ENCODE results near the gene MAGI2. TPM values are rescaled to one million over a fixed set of nuclear protein-coding genes. Genes with fewer than 3 reads are reported as not detected.

The MAGI2 gene
- total RNA-seq, 1 experiment from 2014 or later: 0.22 TPM

DNA sequence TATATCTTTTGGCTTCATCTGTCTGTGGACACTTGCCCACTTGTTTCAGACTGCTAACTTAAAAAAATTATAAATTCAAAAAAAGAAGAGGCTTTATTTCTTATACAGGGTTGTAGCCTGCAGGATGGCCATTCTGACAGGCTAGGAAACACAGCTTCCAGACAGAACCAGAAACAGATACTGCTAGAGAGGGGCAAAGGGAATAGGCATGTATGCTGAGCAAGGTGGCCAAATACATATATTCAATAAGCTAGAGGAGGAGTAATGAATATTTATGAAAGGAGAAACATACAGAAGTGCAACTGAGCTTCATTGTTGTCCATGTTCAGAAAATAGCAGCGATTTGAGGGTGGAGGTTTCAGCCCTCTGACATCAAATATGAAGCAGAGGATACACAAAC, 22.0 kb upstream of the MAGI2 start:
- no peaks in the 10 kb centered on the region for H3K79me2 ChIP-seq (ENCODE audit: insufficient read depth, low read length)
- TF ChIP-seq ZFX (IDR thresholded peaks at IDR 0.05) (no peak), TCF7L2 (IDR thresholded peaks at IDR 0.05; ENCODE audit: borderline replicate concordance, extremely low read depth, insufficient read depth, insufficient read length) (no peak), RAD21 (IDR thresholded peaks at IDR 0.05; ENCODE audit: low read depth) (no peak), ELF1 (IDR thresholded peaks at IDR 0.05; ENCODE audit: borderline replicate concordance, low read depth) (no peak), EZH2 (IDR thresholded peaks at IDR 0.05) (no peak), EZH2phosphoT487 (IDR thresholded peaks at IDR 0.05; ENCODE audit: borderline replicate concordance) (no peak), CBX3 (IDR thresholded peaks at IDR 0.05; ENCODE audit: low read depth) (no peak), SIN3A (IDR thresholded peaks at IDR 0.05; ENCODE audit: low read depth) (no peak), SRF (IDR thresholded peaks at IDR 0.05; ENCODE audit: low read depth) (no peak)
- TF ChIP-seq, protein P1, sequence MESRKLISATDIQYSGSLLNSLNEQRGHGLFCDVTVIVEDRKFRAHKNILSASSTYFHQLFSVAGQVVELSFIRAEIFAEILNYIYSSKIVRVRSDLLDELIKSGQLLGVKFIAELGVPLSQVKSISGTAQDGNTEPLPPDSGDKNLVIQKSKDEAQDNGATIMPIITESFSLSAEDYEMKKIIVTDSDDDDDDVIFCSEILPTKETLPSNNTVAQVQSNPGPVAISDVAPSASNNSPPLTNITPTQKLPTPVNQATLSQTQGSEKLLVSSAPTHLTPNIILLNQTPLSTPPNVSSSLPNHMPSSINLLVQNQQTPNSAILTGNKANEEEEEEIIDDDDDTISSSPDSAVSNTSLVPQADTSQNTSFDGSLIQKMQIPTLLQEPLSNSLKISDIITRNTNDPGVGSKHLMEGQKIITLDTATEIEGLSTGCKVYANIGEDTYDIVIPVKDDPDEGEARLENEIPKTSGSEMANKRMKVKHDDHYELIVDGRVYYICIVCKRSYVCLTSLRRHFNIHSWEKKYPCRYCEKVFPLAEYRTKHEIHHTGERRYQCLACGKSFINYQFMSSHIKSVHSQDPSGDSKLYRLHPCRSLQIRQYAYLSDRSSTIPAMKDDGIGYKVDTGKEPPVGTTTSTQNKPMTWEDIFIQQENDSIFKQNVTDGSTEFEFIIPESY (IDR thresholded peaks at IDR 0.05; ENCODE audit: extremely low read depth, insufficient replicate concordance, low read length): no peak
- TF ChIP-seq, protein P2, sequence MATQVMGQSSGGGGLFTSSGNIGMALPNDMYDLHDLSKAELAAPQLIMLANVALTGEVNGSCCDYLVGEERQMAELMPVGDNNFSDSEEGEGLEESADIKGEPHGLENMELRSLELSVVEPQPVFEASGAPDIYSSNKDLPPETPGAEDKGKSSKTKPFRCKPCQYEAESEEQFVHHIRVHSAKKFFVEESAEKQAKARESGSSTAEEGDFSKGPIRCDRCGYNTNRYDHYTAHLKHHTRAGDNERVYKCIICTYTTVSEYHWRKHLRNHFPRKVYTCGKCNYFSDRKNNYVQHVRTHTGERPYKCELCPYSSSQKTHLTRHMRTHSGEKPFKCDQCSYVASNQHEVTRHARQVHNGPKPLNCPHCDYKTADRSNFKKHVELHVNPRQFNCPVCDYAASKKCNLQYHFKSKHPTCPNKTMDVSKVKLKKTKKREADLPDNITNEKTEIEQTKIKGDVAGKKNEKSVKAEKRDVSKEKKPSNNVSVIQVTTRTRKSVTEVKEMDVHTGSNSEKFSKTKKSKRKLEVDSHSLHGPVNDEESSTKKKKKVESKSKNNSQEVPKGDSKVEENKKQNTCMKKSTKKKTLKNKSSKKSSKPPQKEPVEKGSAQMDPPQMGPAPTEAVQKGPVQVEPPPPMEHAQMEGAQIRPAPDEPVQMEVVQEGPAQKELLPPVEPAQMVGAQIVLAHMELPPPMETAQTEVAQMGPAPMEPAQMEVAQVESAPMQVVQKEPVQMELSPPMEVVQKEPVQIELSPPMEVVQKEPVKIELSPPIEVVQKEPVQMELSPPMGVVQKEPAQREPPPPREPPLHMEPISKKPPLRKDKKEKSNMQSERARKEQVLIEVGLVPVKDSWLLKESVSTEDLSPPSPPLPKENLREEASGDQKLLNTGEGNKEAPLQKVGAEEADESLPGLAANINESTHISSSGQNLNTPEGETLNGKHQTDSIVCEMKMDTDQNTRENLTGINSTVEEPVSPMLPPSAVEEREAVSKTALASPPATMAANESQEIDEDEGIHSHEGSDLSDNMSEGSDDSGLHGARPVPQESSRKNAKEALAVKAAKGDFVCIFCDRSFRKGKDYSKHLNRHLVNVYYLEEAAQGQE (IDR thresholded peaks at IDR 0.05; ENCODE audit: low read depth): no peak
- TF ChIP-seq, protein P3, sequence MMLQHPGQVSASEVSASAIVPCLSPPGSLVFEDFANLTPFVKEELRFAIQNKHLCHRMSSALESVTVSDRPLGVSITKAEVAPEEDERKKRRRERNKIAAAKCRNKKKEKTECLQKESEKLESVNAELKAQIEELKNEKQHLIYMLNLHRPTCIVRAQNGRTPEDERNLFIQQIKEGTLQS (IDR thresholded peaks at IDR 0.05): no peak
- TF ChIP-seq, protein P4, sequence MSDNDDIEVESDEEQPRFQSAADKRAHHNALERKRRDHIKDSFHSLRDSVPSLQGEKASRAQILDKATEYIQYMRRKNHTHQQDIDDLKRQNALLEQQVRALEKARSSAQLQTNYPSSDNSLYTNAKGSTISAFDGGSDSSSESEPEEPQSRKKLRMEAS (IDR thresholded peaks at IDR 0.05): no peak
- H3K4me2 ChIP-seq (ENCODE audit: low read length): no peak overlapping the region
- no peaks in the 10 kb centered on the region for H3K9me2 ChIP-seq (ENCODE audit: insufficient read depth)
- H2AFZ ChIP-seq (ENCODE audit: low read depth, low read length, poor library complexity, severe bottlenecking): no peak overlapping the region
- no peak overlapping the region for H3K27ac ChIP-seq (ENCODE audit: low read depth, low read length)
- DNase-seq (ENCODE audit: low read depth, low spot score) (no peak), ATAC-seq (no peak)
- H3K9ac ChIP-seq (ENCODE audit: low read length): no peak overlapping the region
- no peak overlapping the region for H3K4me3 ChIP-seq (replicated peaks in 1 of 2; ENCODE audit: low read depth in 1 of 2, low read length in 2 of 2)
- H3K36me3 ChIP-seq (ENCODE audit: control insufficient read depth in 1 of 2, insufficient read depth in 2 of 2, low read length in 2 of 2): no peaks in the 10 kb centered on the region
- H3K4me1 ChIP-seq (ENCODE audit: control insufficient read depth in 1 of 2, insufficient read depth in 2 of 2, low read length in 2 of 2): no peaks in the 10 kb centered on the region
- RAD21 ChIA-PET (ENCODE audit: low non-redundant PET in 1 of 2, low total read pairs in 2 of 2, uncharacterized antibody in 2 of 2, unreplicated experiment in 2 of 2): no interaction called here
- H3K9me3 ChIP-seq (ENCODE audit: control insufficient read depth in 1 of 2, insufficient read depth in 1 of 2, low read depth in 1 of 2, low read length in 2 of 2): no peaks in the 10 kb centered on the region
- intact Hi-C loops (cut with micrococcal nuclease): no loop called here
- no peaks in the 10 kb centered on the region for H3K27me3 ChIP-seq (ENCODE audit: insufficient read depth, low read length)
- no peaks in the 10 kb centered on the region for H4K20me1 ChIP-seq (ENCODE audit: insufficient read depth)
- no TSS peak for BruUV-seq (replicated peaks)
- POLR2A ChIA-PET: no interaction called here
- CTCF ChIA-PET: no interaction called here
